ENCODE results near the gene COPE.

DNA sequence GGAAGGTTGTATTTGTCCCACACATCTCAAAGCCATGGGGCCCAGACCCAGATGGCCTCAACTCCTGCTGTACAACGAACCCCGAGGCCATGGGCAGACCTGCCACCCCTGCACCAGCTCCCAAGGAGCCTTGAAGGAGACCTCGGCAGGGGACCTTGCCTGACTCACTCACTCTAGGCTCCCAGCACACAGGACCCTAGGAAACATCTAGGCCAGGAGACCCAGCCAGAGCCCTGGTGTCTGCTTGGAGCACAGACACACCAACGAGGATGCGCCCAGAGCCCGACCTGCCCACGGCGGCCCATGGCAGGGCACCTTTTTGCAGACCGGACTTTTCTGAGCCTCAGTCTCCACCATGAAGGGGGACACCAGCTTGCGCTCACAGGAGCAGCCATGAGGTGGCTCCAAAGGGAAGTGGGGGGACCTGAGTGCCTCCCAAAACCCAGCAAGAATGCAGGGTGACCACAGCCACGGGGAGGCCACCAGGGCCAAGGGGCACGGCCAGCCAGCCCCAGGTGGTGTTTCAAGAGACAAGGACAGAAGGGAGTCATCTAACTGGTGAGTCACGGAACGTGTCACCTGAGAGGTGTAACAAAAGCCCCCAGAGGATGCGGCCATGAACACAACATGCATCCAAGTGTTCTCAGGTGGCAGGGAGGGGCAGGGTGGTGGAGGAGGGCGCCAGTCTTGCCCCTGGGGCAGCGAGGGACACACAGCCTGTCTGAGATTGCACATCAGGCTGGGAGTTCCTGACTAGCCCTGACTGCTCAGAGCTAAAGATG lies 18.3 kb downstream of the COPE start:
- TF ChIP-seq POLR2A (IDR thresholded peaks at IDR 0.05; ENCODE audit: low read depth, low read length) (no peak), POLR2AphosphoS5 (IDR thresholded peaks at IDR 0.05; ENCODE audit: low read depth, low read length) (no peak)

Measured in GM12892 (cell line).